ENCODE measurements around the gene FAM72D.
"Not testable (repeated sequence)": the region's sequence is repeated elsewhere in the genome, so short reads cannot be mapped to it uniquely, and the experiment has no call there.

FAM72D gene

DNA sequence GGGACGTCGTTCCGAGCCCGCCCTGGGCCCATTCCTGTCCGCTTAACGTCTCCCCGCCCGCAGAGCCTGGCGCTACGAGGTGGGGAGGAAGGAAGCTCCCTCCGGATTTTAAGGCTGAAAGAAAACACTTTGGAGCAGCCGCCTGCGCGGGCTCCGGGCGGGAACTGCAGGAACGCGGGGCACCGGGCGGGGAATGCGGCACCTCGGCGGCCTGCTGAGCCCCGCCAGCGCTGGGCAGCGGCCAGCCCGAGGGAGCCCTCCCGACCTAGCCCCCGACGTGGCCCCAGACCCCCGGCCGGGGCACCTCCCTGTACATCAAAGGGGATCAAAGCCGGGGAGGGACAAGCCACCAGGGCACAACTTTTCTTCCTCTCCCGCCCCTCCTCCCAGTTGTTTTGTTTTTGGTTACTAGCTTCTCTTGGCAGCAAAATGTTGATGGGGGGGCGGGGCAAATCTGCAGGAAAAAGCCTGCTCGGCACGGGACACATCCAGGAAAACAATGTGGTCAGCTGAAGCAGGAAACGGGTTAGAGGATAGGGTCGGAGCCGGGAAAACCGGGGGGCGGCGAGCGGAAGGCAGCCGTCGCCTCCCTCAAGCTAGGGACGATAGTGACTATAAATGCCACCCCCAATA, 2.1 kb upstream of the FAM72D start:
- DNase-seq: not testable (repeated sequence)

DNA sequence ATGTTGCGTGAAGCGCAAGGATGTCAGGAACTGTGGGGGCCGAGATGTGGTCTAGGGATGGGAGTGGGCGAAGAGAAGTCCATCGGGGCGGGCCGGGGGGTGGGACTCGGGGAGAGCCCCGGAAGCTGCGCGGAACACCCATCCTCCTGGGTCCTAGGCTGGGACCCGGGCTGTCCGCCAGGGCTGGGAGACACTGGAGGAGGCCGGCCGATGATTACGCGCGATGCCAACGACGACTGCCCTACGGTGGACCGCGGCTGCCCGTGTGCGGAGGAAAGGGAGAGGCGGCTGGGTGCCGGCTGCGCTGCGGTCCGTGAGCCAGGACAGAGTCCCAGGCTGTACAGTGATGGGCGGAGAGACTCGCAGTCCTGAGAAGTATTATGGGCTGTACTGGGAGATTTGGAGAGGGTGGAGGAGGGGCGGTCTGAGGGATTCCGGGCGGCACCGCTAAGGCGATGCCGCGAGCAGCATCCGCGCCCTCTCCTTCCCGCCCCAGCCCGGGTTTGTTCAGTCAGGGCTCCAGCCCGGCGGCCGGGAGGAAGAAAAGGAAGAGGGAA, 1.0 kb upstream of the FAM72D start:
- DNase-seq: not testable (repeated sequence)

DNA sequence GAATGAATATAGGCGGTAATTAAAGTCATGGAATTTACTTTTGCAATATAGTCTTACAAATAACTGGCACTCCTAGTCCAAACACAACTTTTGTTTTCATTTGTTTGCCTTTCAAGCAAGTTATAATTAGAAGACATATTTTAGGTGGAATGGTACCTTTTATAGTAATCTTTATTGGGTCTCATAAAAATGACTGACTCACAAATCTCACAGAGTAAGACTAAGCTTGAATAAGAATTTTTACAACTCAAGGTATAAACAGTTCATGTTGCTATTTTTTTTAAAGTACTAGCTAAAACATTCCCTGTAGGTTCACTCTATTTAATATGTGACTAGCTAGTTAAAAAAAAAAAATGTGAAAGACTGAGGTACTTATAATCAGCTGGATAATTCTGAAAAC, 6.0 kb downstream of the FAM72D start:
- DNase-seq: not testable (repeated sequence)

DNA sequence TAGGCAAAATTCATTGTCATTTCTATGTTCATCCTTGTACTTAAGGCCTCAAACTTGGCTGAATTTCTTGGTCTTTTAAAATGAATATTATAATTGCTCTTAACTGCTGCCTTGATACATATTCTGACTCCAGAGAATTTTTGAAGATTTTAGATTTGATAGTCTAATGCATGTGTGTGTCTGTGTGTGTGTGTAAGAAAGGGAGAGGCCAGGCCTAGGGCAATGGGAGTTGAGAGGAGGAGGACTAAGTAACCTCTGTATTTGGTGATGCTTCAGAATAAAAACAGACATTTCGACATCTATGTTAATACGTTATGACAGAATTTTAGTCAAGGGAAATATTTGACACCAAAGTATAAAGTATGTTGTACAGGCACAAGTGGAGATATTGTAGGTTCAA, 7.5 kb downstream of the FAM72D start:
- DNase-seq: not testable (repeated sequence)

DNA sequence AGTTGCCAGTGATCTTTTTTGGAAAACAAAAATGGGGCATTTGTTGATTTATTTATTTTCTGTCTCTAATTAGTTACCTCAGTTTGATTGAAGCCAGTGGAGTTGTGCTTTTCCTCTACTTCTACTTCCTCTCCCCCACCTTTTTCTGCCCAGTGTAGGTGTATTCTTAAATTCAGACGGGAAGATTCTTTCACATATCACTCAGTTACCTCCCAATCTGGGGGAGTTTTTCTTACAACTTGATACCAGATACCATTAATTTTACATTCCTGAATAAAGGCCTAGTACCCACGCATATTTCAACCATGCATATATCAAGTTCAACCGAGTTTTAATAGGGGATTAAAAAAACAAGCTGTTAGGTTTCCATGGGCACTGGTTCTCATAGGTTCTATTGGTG, 15.9 kb downstream of the FAM72D start:
- DNase-seq: not testable (repeated sequence)

DNA sequence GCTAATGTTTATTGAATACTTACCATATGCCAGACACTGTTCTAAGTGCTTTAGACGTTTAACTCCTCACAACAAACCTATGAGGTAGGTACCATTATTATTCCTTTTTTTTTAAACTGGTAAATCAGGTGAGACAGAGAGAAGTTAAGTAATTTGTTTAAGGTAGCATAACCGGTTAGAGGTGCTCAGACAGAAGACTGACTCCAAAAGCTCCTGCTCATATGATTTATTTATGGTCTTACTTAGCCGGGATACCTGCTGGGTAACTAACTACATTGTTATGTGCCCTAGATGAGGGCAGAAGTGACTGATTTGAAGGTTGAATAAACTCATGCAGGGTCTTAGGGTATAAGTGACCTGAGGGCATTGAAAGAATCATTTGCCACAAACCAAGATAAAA, 16.9 kb downstream of the FAM72D start:
- not testable (repeated sequence) for DNase-seq

DNA sequence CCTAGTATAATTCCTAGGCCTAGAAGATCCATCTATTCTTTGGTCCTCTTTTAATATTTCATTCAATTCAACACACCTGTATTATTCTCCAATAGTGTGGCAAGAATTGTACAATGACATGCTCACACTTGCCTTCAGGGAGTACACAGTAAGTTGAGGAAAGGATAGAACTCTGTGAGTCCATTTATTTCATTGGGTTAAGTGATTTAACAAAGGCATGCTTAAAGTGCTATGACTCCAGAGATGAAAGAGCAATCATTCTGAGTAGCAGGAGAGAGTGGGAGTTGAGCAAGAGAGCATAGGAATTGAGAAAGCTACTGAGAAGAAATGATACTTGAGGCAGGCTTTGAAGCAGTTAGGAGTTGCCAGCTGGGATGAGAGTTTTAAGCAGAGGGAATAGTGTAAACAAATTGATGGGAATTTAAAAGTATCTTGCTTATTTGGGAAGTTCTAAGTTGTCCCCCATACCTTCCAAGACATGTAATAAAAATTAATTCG, 18.8 kb downstream of the FAM72D start:
- DNase-seq: not testable (repeated sequence)

DNA sequence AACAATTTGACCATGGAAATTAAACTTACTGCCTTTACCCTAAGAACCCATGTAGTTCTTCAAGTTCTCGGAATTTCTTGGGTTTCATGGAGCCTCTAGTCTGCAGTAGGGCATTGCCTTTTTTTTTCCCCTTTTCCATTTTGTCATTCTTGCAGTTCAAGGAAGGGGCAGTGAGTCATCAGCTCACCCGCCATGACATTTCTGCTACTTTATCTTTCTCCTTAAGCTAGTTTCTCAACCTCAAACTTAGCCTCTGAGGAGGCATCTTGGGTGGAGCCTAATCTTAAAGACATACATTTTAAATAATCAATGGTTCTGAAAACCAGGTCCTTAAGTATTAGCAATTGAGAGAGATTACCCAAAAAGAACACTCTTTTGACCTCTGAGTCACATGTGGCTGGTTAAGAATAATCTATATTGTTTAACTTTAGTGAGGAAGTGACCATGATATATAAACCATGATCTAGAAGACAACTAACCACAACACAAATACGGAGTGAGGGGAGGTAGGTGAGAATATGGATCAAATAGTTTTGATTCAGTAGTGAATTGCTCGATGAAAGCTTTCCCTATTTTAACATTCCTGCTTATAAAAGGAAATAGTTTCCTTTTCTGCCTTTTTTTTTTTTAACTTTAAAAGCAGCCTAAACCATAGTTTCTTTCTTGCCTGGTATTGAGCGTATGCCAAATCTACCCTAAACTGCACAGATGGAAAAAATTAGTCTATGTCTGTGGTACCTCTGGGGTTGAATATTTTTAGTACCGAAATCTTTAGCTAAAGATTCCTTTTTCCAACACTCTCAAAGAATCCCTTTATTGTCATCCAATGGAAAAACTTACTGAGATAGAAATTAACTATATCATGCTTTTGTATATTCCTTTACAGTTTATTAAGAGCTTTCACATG, 20.1 kb downstream of the FAM72D start:
- not testable (repeated sequence) for DNase-seq

DNA sequence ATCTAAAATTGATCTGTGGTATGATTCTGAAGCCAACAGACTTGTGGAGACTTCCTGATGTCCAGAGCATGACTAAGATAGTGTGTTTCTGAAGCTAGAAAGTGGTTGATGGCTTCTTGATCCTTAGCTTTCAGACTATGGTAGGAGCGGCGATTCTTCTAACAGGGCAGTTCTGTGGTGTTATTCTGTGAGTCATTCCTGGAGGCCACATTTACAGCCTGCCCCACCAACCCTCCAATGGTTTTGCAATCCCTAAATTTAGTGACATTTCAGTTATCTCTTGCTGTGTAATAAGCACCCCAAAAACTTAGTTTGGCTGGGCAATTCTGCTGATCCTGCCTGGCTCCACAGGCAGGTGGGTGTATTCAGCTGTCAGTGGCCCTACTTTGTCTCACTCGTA, 24.1 kb downstream of the FAM72D start:
- not testable (repeated sequence) for DNase-seq

DNA sequence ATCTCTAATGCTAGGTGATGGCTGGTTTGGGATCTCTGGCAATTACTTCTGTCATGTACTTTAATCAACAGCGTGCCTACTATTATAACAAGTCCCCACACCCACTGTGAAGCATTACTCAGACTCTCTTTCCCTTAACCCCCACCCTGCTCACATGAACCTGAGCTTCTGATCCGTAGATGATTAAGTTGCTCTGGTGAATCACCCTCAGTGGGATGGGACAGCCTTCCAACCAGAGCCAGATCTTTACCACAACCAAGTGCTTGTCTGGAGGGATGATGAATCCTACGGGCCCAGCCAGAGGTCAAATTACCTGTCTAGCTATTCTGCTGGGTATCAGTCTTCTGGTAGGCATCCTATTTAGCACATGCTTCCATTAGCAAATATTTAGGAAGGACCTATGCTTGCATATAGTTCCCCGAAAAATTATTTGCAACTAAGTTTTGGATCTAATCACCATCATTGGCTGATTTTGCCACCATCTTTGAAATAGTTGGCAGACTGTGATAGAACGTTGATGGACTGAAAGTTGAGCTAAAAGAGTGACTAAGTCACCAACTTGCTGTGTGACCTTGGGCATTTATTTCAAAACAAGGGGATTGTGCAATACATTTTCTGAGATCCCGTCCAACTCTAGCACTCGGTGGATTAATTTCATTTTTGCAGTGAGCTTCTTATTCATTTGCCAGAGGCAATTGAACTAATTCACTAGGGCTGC, 26.7 kb downstream of the FAM72D start:
- not testable (repeated sequence) for DNase-seq

DNA sequence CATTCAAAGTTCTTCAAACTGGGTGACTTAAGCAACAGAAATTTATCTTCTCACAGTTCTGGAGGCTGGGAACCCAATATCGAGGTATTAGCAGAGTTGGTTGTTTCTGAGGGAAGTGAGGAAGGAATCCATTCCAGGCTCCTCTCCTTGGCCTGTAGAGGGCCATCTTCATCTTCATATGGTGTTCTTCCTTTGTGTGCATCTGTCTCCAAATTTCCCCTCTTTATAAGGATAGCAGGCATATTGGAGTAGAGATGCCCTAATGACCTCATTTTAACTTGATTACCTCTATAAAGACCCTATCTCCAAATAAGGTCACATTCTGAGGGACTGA, 27.3 kb downstream of the FAM72D start:
- DNase-seq: not testable (repeated sequence)

DNA sequence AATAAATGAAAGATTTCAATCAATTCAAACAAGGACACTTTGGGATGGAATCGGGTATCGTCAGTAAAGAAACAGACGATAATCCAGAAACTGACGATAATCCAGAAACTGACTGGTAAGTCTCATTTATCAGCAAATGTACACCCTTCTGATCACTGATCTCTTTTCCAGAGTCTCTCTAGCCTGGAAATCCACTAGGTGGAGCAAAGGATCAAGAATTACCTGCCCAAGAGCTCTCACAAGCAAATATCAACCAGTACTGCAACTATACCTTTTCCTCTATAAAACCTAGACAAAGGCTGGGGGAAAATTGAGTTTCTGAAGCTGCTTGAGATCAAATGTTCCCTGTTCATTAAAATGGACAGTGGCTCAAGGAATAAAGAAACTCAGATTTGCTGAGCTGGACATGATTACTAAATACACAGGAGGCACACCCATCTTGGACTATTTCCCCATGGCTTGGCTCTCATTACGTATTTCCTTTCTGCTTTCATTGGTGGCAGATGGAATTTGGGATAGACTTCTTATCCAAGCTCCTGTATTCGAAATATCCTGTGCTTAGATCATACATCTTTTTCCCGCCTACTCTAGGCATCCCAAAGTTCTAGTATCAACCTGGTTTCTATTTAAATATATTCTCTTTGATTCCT, 28.3 kb downstream of the FAM72D start:
- DNase-seq: not testable (repeated sequence)

DNA sequence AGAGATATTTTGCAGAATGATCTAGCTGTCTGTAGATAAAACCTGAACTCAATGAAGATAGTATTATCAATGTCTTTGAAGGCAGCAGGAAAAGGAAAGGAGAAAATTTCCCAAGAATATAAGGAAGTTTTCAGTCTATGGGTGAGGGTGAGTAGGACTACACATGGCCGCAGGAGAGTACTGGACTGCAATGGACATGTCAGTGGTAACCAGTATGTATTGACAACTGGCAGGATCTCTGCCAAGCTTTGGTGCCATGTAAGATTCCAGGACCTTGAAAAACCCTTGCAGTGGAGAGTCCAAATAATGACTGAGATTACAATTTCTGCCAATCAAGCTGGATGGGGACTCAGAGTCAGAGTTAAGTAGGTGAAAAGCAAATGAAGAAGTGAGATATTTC, 29.3 kb downstream of the FAM72D start:
- not testable (repeated sequence) for DNase-seq

DNA sequence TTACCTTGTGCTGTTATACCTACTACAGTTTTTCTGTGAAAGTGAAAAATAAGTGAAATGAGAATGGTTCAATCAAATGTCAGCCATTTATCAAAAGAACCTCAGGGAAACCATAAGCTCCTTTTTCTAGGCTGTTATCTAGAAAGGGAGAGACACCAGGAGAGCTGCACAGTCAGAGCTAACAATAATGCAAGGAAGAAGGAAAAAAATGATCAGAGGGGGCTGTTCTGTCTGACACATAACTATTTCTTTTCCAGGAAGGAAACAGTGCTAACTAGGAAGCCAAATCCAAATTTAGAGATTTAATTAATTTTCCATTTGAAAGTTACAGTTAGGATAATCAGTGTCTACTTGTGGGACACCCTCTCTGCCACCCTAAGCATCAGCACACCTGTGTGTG, 31.4 kb downstream of the FAM72D start:
- DNase-seq: not testable (repeated sequence)

DNA sequence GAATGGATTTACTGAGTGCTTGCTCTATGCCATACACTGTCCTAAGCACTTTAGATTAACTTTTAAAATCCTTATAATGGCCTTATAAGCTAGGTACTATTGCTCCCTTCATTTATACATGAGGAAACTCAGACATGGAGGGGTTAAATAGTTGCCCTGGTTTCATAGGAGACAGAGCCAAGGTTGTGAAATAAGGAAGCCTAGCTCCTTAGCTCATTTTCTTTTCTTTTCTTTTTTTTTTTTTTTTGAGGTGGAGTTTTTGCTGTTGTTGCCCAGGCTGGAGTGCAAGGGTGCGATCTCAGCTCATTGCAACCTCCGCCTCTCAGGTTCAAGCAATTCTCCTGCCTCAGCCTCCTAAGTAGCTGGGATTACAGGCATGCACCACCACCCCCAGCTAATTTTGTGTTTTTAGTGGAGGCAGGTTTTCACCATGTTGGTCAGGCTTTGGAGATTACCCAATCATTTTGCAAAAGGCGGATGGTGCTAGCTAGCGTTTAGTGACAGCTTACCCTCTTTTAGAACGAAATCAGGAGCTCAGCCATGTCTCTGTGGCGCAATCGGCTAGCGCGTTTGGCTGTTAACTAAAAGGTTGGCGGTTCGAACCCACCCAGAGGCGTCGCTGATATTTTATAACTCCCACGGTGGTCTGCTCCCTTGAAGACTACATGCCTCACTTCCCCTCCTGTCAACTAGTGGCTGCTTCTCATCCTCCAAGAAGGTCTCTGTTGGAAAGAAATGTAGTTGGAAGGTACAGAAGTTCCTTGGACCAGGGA, 33.1 kb downstream of the FAM72D start:
- DNase-seq: not testable (repeated sequence)

DNA sequence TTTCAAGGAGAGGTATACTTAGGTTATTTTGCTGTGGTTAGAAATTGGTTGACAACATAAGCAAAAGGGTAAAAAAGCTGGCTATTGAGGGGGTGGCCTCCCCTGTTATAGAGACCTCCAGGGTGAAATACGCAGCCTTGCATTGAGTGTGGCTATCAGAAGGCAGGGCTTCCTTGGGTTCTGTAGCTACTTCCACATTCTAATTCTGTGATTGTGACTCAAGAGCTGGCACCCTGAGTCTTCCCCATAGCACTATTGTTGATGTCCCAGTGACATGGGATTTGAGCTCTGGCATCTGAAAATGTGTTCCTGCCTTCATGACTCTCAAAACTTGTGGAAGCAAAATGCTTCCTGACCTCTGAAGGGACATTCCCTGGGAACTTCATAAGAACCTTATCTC, 38.7 kb downstream of the FAM72D start:
- DNase-seq: not testable (repeated sequence)

DNA sequence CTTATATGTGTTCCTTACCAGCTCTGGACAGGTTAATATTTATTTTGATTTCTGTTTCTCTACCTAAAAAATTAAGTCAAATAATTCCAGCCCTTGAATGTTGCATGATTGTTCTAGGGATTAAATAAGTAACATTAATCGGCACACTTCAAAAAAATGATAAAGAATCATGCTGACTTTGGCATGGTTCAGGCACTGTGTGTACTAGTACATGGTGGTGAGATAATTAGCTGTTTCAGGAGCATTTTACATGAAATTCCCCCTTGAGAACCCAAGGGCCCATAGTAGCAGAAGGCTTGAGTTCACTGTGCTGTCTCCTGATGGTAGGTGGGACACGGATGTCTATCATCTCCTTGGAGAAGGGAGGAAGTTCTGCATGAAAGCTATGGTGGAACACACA, 44.8 kb downstream of the FAM72D start:
- not testable (repeated sequence) for DNase-seq

DNA sequence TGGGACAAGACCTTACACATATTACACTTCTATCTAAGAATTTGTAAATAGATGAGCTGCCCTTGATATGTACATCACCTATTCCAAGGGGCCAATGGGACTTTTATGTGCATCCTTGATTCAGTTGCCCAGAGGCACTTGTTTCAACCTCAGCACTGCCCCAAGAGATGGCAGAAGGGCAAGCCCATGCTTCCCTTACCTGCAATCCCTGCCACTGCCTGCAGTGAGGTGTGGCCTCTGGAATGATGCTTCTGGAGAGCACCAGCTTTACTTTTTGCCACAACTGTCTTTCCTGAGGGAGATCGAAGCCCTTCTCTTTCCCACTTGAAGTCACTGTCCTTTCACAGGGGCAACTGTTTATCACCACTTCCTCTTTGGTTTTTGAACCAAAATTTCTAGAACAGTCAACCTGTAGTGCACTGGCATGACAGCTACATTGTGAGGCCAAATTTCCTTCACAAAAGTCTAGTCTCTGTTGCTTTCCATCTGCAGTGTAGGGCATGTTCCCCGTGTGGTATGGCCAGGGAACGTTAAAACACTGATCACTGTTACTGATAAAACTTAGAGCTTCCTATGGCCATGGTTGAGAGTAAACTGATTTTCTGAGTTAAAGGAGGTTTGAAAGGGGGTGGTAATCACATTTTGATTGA, 48.6 kb downstream of the FAM72D start:
- DNase-seq: not testable (repeated sequence)

DNA sequence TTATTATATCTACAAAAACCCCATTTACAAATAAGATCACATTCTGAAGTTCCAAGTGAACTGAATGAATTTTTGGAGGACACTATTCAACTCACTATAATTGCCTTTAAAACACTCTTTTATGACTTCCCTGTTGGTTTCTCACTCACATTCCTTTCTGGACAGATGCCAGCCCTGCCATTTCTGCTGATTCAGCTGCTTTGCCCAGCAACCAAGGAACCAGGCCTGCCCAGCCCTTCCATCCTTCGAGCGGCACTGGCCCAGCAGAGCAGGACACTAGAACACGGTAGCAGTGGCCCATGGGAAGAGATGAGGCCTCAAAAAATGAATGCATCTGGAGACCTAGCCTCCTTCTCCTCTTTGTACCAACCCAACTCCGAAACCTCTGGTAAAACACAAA, 50.5 kb downstream of the FAM72D start:
- not testable (repeated sequence) for DNase-seq

DNA sequence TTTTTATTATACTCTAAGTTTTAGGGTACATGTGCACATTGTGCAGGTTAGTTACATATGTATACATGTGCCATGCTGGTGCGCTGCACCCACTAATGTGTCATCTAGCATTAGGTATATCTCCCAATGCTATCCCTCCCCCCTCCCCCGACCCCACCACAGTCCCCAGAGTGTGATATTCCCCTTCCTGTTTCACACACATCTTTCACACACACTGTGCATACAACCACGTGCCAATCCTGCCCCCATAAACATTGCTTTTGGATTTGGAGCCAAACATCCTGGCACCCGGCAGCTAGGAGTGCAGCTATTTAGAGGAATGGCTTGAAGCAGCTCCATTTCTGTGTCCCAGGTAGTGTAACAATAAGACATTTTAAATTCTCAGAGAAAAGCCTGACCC, 51.4 kb downstream of the FAM72D start:
- DNase-seq: not testable (repeated sequence)

DNA sequence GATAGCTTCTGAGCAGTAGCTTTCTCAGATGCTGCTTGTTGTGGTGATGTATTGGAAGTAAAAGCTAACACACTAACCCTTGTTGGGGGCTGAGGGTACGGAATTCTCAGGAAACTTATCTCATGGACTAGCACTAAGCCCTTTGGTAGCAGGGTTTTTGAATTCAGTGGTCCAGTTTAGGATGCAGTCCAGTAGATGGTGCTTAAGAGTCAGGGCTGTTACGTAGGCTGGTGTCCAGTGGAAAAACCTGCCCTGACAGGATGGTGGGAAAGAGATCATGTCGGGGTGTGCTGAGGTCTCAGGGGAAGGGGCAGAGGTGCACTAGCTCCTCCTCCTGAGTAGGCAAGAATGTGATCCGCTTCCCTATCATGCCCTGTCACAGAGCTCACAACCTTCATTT, 59.6 kb downstream of the FAM72D start:
- DNase-seq: not testable (repeated sequence)
